ENCODE results near the gene TRPV5.

Gene TRPV5

DNA sequence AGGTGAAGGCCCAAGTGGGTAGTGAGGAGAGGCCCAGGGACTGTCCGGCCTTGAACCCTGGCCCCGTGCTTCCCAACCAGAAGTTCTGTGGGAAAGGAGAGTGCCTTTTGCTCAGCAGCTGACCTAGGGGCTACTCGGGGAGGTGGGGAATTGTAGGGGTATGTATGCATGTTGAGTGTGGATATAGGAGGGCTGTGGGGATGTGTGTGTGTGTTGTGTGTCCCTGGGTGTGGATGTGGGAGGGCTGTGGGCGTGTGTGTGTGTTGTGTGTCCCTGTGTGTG lies 66.5 kb downstream of the TRPV5 start:
- TF ChIP-seq, protein P1, sequence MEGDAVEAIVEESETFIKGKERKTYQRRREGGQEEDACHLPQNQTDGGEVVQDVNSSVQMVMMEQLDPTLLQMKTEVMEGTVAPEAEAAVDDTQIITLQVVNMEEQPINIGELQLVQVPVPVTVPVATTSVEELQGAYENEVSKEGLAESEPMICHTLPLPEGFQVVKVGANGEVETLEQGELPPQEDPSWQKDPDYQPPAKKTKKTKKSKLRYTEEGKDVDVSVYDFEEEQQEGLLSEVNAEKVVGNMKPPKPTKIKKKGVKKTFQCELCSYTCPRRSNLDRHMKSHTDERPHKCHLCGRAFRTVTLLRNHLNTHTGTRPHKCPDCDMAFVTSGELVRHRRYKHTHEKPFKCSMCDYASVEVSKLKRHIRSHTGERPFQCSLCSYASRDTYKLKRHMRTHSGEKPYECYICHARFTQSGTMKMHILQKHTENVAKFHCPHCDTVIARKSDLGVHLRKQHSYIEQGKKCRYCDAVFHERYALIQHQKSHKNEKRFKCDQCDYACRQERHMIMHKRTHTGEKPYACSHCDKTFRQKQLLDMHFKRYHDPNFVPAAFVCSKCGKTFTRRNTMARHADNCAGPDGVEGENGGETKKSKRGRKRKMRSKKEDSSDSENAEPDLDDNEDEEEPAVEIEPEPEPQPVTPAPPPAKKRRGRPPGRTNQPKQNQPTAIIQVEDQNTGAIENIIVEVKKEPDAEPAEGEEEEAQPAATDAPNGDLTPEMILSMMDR (IDR thresholded peaks at IDR 0.05; ENCODE audit: control insufficient read depth, insufficient read depth, low read depth, low read length, missing control alignments) = no peak
- DNase-seq (ENCODE audit: low read depth) = no peak
- H3K4me3 ChIP-seq (ENCODE audit: control insufficient read depth, low read depth, low read length) = no peak overlapping the region

- DNase-seq (ENCODE audit: low read depth) = no peak
- TF ChIP-seq, protein P1 (IDR thresholded peaks at IDR 0.05; ENCODE audit: control insufficient read depth, insufficient read depth, low read depth, low read length, missing control alignments) = peak; percentile 68
- H3K4me3 ChIP-seq (ENCODE audit: control insufficient read depth, low read depth, low read length) = no peak overlapping the region
These were observed 67.0 kb downstream of the TRPV5 start for GRCh38 chr7:142866361-142867096.

DNA sequence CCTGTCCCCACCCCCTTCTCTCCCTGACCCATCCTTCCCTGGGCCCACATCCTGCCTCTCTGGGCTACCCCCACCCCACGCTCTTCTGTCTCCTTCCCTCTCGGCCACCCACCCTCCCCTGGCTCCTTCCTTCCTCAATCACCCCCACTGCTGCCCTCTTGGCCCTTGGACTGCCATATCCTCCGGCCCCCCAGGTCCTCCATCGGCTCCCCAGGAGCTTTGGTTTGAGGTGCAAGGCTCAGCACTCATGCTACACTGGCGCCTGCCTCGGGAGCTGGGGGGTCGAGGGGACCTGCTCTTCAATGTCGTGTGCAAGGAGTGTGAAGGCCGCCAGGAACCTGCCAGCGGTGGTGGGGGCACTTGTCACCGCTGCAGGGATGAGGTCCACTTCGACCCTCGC lies 67.8 kb downstream of the TRPV5 start:
- no peak for DNase-seq (ENCODE audit: low read depth)
- TF ChIP-seq, protein P1 (IDR thresholded peaks at IDR 0.05; ENCODE audit: control insufficient read depth, insufficient read depth, low read depth, low read length, missing control alignments) = no peak
- no peak overlapping the region for H3K4me3 ChIP-seq (ENCODE audit: control insufficient read depth, low read depth, low read length)

DNA sequence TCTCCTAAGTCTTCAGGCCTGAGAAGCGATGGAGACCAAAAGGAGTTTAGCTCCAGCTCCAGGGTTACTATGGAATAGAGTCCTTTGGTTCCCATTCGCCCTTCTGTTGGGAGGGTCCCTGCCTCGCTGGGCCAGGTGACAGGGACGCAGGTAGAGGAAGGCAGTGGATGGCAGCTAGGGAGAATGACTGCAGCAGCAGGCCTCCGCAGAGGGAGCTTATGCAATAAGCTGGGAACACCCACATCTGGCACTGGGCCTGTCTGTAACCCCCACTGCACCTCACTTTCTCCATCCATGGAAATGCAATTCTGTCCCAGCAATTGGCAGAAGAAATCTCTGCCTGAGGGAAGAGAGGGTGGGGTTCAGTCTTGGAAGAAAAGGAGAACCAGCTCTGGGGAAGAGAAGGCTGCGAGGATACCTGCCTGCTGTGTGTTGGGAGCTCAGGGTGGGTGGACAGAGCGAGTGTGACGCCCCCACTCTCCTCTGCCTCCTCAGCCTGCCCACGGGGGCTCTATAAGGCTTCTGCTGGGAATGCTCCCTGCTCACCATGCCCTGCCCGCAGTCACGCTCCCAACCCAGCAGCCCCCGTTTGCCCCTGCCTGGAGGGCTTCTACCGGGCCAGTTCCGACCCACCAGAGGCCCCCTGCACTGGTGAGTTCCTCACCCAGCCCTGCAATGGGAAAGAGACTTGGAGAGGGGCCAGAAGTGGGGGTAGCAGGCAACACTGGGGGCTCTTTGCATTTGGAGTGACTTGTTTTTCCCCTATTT lies 68.4 kb downstream of the TRPV5 start:
- DNase-seq (ENCODE audit: low read depth) = no peak
- no peak overlapping the region for H3K4me3 ChIP-seq (ENCODE audit: control insufficient read depth, low read depth, low read length)
- TF ChIP-seq, protein P1 (IDR thresholded peaks at IDR 0.05; ENCODE audit: control insufficient read depth, insufficient read depth, low read depth, low read length, missing control alignments) = no peak

GRCh38 chr7:142863891-142864685 lies 69.5 kb downstream of the TRPV5 start:
- TF ChIP-seq, protein P1 (IDR thresholded peaks at IDR 0.05; ENCODE audit: control insufficient read depth, insufficient read depth, low read depth, low read length, missing control alignments) = no peak
- H3K4me3 ChIP-seq (ENCODE audit: control insufficient read depth, low read depth, low read length) = no peak overlapping the region
- DNase-seq (ENCODE audit: low read depth) = no peak

- no peak for DNase-seq (ENCODE audit: low read depth)
- TF ChIP-seq, protein P1 (IDR thresholded peaks at IDR 0.05; ENCODE audit: control insufficient read depth, insufficient read depth, low read depth, low read length, missing control alignments) = no peak
- no peak overlapping the region for H3K4me3 ChIP-seq (ENCODE audit: control insufficient read depth, low read depth, low read length)
These were observed 70.7 kb downstream of the TRPV5 start for GRCh38 chr7:142862786-142863400.

Data from AG09309 (cell line).